OCI-LY1 (cell line): ENCODE data around the gene SMYD3.

Experiments used
- EZH2 ChIP-seq: fragments of 200-600 bp; sonication (generic), shearing (Covaris generic); IDR thresholded peaks from 2 replicates; pipeline ENCODE4 v1.8.0; 2017; ENCODE audit warnings: borderline replicate concordance, mixed run types, mild to moderate bottlenecking, antibody characterized with exemption, low read length, moderate library complexity, mixed read lengths
- TF ChIP-seq, protein P1 (sequence below): fragments of 200-600 bp; sonication (generic), shearing (Covaris generic); IDR thresholded peaks from 2 replicates; pipeline ENCODE4 v1.5.1; 2017; ENCODE audit warnings: mild to moderate bottlenecking, antibody characterized with exemption, low read length, moderate library complexity, mixed read lengths

DNA sequence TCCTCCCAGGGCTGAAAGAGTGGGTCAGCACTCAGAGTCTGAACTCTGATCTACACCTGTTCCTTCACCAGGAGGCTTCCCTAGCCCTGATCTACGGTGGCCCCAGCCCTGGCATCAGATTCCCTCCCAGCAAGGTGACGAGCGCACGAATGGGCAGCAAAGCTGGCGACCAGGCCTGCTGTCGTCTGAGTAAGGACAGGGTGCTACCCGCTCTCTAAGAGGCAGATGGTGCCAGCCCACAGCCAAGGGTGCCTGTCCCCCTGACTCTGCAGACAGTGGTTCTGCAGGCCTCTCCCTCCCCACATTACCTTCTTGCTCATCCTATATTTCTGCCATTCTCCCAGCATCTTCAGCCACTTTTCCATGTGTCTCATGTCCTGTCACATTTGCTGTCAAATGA is 10.3 kb upstream of the SMYD3 start:
- TF ChIP-seq, protein P1, sequence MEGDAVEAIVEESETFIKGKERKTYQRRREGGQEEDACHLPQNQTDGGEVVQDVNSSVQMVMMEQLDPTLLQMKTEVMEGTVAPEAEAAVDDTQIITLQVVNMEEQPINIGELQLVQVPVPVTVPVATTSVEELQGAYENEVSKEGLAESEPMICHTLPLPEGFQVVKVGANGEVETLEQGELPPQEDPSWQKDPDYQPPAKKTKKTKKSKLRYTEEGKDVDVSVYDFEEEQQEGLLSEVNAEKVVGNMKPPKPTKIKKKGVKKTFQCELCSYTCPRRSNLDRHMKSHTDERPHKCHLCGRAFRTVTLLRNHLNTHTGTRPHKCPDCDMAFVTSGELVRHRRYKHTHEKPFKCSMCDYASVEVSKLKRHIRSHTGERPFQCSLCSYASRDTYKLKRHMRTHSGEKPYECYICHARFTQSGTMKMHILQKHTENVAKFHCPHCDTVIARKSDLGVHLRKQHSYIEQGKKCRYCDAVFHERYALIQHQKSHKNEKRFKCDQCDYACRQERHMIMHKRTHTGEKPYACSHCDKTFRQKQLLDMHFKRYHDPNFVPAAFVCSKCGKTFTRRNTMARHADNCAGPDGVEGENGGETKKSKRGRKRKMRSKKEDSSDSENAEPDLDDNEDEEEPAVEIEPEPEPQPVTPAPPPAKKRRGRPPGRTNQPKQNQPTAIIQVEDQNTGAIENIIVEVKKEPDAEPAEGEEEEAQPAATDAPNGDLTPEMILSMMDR, result no peak
- TF ChIP-seq EZH2, result no peak
